Mesenchymal stem cell (in vitro differentiated cells and primary cell): ENCODE data around the gene RTRAF.
A peak's percentile ranks its signal among the peaks of the same experiment; 100 is the strongest.

Experiments
- DNase-seq: peaks from one replicate; pipeline ENCODE4 v3.0.0-alpha.2; 2013
- H2AFZ ChIP-seq: one replicate; pipeline ENCODE4 v1.6.1; 2013; ENCODE audit warnings: low read depth, mild to moderate bottlenecking, control low read depth, inconsistent platforms, low read length, moderate library complexity
- H2AK5ac ChIP-seq: 2 replicates; pipeline ENCODE4 v1.6.1; 2013; ENCODE audit warnings: low read length, moderate library complexity, mild to moderate bottlenecking, inconsistent platforms; ENCODE audit not compliant: severe bottlenecking
- H2BK120ac ChIP-seq: one replicate; pipeline ENCODE4 v1.6.1; 2013; ENCODE audit warnings: low read depth, mild to moderate bottlenecking, inconsistent platforms, low read length, moderate library complexity
- H2BK12ac ChIP-seq, 2 experiments: one replicate each; pipeline ENCODE4 v1.6.1; 2013; ENCODE audit warnings: inconsistent platforms in 2 of 2, low read length in 2 of 2, mild to moderate bottlenecking in 2 of 2, moderate library complexity in 2 of 2, control low read depth in 1 of 2
- H2BK15ac ChIP-seq: one replicate; pipeline ENCODE4 v1.6.1; 2013; ENCODE audit warnings: mild to moderate bottlenecking, low read depth, inconsistent platforms; ENCODE audit not compliant: poor library complexity, severe bottlenecking
- H2BK5ac ChIP-seq: 2 replicates; pipeline ENCODE4 v1.6.1; 2013; ENCODE audit warnings: low read depth, mild to moderate bottlenecking, low read length, control low read depth, inconsistent platforms; ENCODE audit not compliant: poor library complexity, severe bottlenecking
- H3K14ac ChIP-seq, 2 experiments: one replicate each; pipeline ENCODE4 v1.6.1; 2013; ENCODE audit warnings: inconsistent platforms in 2 of 2, low read length in 2 of 2, control low read depth in 1 of 2, mild to moderate bottlenecking in 1 of 2, moderate library complexity in 1 of 2
- H3K18ac ChIP-seq, 2 experiments: one replicate each; pipeline ENCODE4 v1.6.1; 2013; ENCODE audit warnings: inconsistent platforms in 2 of 2, low read length in 2 of 2, control low read depth in 1 of 2, low read depth in 1 of 2, mild to moderate bottlenecking in 1 of 2
- H3K23ac ChIP-seq, 2 experiments: one replicate each; pipeline ENCODE4 v1.6.1; 2013; ENCODE audit warnings: inconsistent platforms in 2 of 2, low read length in 2 of 2, mild to moderate bottlenecking in 2 of 2, moderate library complexity in 2 of 2, control low read depth in 1 of 2
- H3K27ac ChIP-seq: 2 replicates; pipeline ENCODE4 v1.5.1; 2013; ENCODE audit warnings: mild to moderate bottlenecking, moderate library complexity, low read length, control low read depth, inconsistent platforms; ENCODE audit not compliant: poor library complexity, severe bottlenecking
- H3K27me3 ChIP-seq, 2 experiments: 2 replicates each; pipeline versions ENCODE4 v1.6.1 to v1.7.0; 2013; ENCODE audit warnings: low read length in 2 of 2, mild to moderate bottlenecking in 2 of 2, moderate library complexity in 2 of 2, control low read depth in 1 of 2, inconsistent platforms in 1 of 2; ENCODE audit not compliant: control insufficient read depth in 1 of 2, insufficient read depth in 1 of 2
- H3K36me3 ChIP-seq, 2 experiments: 2 replicates each; pipeline versions ENCODE4 v1.6.1 to v1.7.0; 2013; ENCODE audit warnings: low read length in 2 of 2, control low read depth in 1 of 2, inconsistent platforms in 1 of 2, low read depth in 1 of 2, mild to moderate bottlenecking in 1 of 2; ENCODE audit not compliant: insufficient read depth in 2 of 2, control insufficient read depth in 1 of 2
- H3K4ac ChIP-seq, 2 experiments: one replicate each; pipeline ENCODE4 v1.6.1; 2013; ENCODE audit warnings: inconsistent platforms in 2 of 2, low read length in 2 of 2, mild to moderate bottlenecking in 2 of 2, moderate library complexity in 2 of 2, control low read depth in 1 of 2, low read depth in 1 of 2
- H3K4me1 ChIP-seq: 2 replicates; pipeline ENCODE4 v1.6.1; 2013; ENCODE audit warnings: low read depth, low read length, control low read depth; ENCODE audit not compliant: control insufficient read depth, insufficient read depth
- H3K4me2 ChIP-seq: 2 replicates; pipeline ENCODE4 v1.6.1; 2013; ENCODE audit warnings: low read length, mild to moderate bottlenecking, inconsistent platforms; ENCODE audit not compliant: poor library complexity, severe bottlenecking
- H3K4me3 ChIP-seq, 2 experiments: 2 replicates each; pipeline versions ENCODE4 v1.5.1 to v1.7.0; 2013; ENCODE audit warnings: low read length in 2 of 2, mild to moderate bottlenecking in 2 of 2, control low read depth in 1 of 2, low read depth in 1 of 2; ENCODE audit not compliant: insufficient read depth in 1 of 2
- H3K79me1 ChIP-seq: replicated peaks from 2 replicates; pipeline ENCODE4 v1.6.1; 2013; ENCODE audit warnings: mild to moderate bottlenecking, control low read depth, low read length, inconsistent platforms; ENCODE audit not compliant: poor library complexity, severe bottlenecking
- H3K9ac ChIP-seq: 2 replicates; pipeline ENCODE4 v1.7.0; 2013; ENCODE audit warnings: mild to moderate bottlenecking, low read length, moderate library complexity
- H3K9me3 ChIP-seq: 2 replicates; pipeline ENCODE4 v1.7.0; 2013; ENCODE audit warnings: mild to moderate bottlenecking, low read length; ENCODE audit not compliant: control insufficient read depth
- H4K8ac ChIP-seq: one replicate; pipeline ENCODE4 v1.6.1; 2013; ENCODE audit warnings: inconsistent platforms, mild to moderate bottlenecking, low read length, moderate library complexity
- H4K91ac ChIP-seq: one replicate; pipeline ENCODE4 v1.6.1; 2013; ENCODE audit warnings: mild to moderate bottlenecking, low read length, inconsistent platforms
- WGBS: methylation state at CpG from one replicate; pipeline ENCODE4 v1.1.7; 2013; ENCODE audit warnings: mixed read lengths; 5-methylcytosine and 5-hydroxymethylcytosine counted together

Gene RTRAF

GRCh38 chr14:52012635-52013034, 23.3 kb downstream of the RTRAF start:
- no peak overlapping the region for H2BK5ac ChIP-seq
- H3K4me3 ChIP-seq = no peak overlapping the region
- H3K18ac ChIP-seq = no peak overlapping the region
- no peak overlapping the region for H2AK5ac ChIP-seq
- H3K14ac ChIP-seq = no peak overlapping the region
- H4K91ac ChIP-seq = no peak overlapping the region
- no peak overlapping the region for H3K27ac ChIP-seq
- H4K8ac ChIP-seq = no peak overlapping the region
- no peak overlapping the region for H3K4me2 ChIP-seq
- H3K4me1 ChIP-seq = peaks cover 2% of the 10 kb centered on the region
- H3K36me3 ChIP-seq = peaks cover 24 to 79% of the 10 kb centered on the region in 2 experiments
- no peak overlapping the region for H2BK12ac ChIP-seq
- peaks cover 5% of the 10 kb centered on the region for H3K79me1 ChIP-seq
- H3K23ac ChIP-seq = no peak overlapping the region
- H3K9me3 ChIP-seq = no peaks in the 10 kb centered on the region
- peak; percentile 41 for DNase-seq
- no peak overlapping the region for H3K4ac ChIP-seq
- peaks cover 0 to 11% of the 10 kb centered on the region in 2 experiments for H3K27me3 ChIP-seq
- H2AFZ ChIP-seq = no peak overlapping the region
- no peak overlapping the region for H2BK15ac ChIP-seq
- H2BK120ac ChIP-seq = no peak overlapping the region
- 68% methylated on average over 4 of the region's 4 CpGs for WGBS
- peak overlapping the region; percentile 37 for H3K9ac ChIP-seq

GRCh38 chr14:52013984-52014600, 24.7 kb downstream of the RTRAF start:
- H2BK12ac ChIP-seq = peak overlapping the region; percentile 7 to 11
- H2BK15ac ChIP-seq = peak overlapping the region; percentile 54
- no peaks in the 10 kb centered on the region for H3K9me3 ChIP-seq
- peaks cover 19 to 76% of the 10 kb centered on the region in 2 experiments for H3K36me3 ChIP-seq
- H3K27me3 ChIP-seq = peaks cover 0 to 11% of the 10 kb centered on the region in 2 experiments
- DNase-seq = no peak
- H3K18ac ChIP-seq = no peak overlapping the region
- H3K4me2 ChIP-seq = no peak overlapping the region
- H3K14ac ChIP-seq = no peak overlapping the region
- no peak overlapping the region for H3K4ac ChIP-seq
- H3K79me1 ChIP-seq = no peaks in the 10 kb centered on the region
- no peak overlapping the region for H3K27ac ChIP-seq
- H4K8ac ChIP-seq = peak overlapping the region; percentile 7
- H3K4me1 ChIP-seq = peaks cover 2% of the 10 kb centered on the region
- H3K9ac ChIP-seq = no peak overlapping the region
- 92% methylated on average over 3 of the region's 11 CpGs for WGBS
- no peak overlapping the region for H3K4me3 ChIP-seq
- H2BK120ac ChIP-seq = no peak overlapping the region
- peak overlapping the region; percentile 27 for H4K91ac ChIP-seq
- no peak overlapping the region for H2BK5ac ChIP-seq
- no peak overlapping the region for H2AFZ ChIP-seq
- H3K23ac ChIP-seq = no peak overlapping the region
- no peak overlapping the region for H2AK5ac ChIP-seq

- H4K91ac ChIP-seq = no peak overlapping the region
- H3K4me2 ChIP-seq = no peak overlapping the region
- no peaks in the 10 kb centered on the region for H3K79me1 ChIP-seq
- no peak for DNase-seq
- no peak overlapping the region for H2BK5ac ChIP-seq
- H3K4ac ChIP-seq = no peak overlapping the region
- peak overlapping the region in 1 of 2 experiments; percentile 83 for H3K23ac ChIP-seq
- H3K9me3 ChIP-seq = no peaks in the 10 kb centered on the region
- H2BK120ac ChIP-seq = no peak overlapping the region
- WGBS = 80% methylated on average over 15 of the region's 15 CpGs
- H2BK15ac ChIP-seq = peak overlapping the region; percentile 90
- no peak overlapping the region for H3K18ac ChIP-seq
- H3K36me3 ChIP-seq = peaks cover 15 to 77% of the 10 kb centered on the region in 2 experiments
- H4K8ac ChIP-seq = no peak overlapping the region
- H2AK5ac ChIP-seq = no peak overlapping the region
- no peak overlapping the region for H2AFZ ChIP-seq
- peaks cover 2% of the 10 kb centered on the region for H3K4me1 ChIP-seq
- no peak overlapping the region for H2BK12ac ChIP-seq
- H3K27ac ChIP-seq = no peak overlapping the region
- H3K27me3 ChIP-seq = peaks cover 0 to 11% of the 10 kb centered on the region in 2 experiments
- H3K4me3 ChIP-seq = no peak overlapping the region
- no peak overlapping the region for H3K14ac ChIP-seq
- no peak overlapping the region for H3K9ac ChIP-seq
These were observed 25.4 kb downstream of the RTRAF start for GRCh38 chr14:52014601-52015267.

GRCh38 chr14:52015411-52016030, 26.2 kb downstream of the RTRAF start:
- no peak overlapping the region for H3K4me3 ChIP-seq
- H3K14ac ChIP-seq = no peak overlapping the region

More at GRCh38 chr14:52015411-52016030, 26.2 kb downstream of the RTRAF start:
- H3K4me2 ChIP-seq = no peak overlapping the region
- no peak overlapping the region for H2BK5ac ChIP-seq
- H3K18ac ChIP-seq = no peak overlapping the region
- H2BK12ac ChIP-seq = no peak overlapping the region
- H3K27me3 ChIP-seq = peaks cover 0 to 11% of the 10 kb centered on the region in 2 experiments
- H3K4me1 ChIP-seq = peaks cover 2% of the 10 kb centered on the region
- H3K36me3 ChIP-seq = peaks cover 15 to 75% of the 10 kb centered on the region in 2 experiments
- no peak overlapping the region for H3K27ac ChIP-seq
- no peak overlapping the region for H3K9ac ChIP-seq
- H4K91ac ChIP-seq = no peak overlapping the region
- no peaks in the 10 kb centered on the region for H3K79me1 ChIP-seq
- H3K4ac ChIP-seq = no peak overlapping the region
- H2AK5ac ChIP-seq = no peak overlapping the region
- no peak overlapping the region for H3K23ac ChIP-seq
- DNase-seq = no peak
- peak overlapping the region; percentile 19 for H4K8ac ChIP-seq
- H2AFZ ChIP-seq = no peak overlapping the region
- no peaks in the 10 kb centered on the region for H3K9me3 ChIP-seq
- H2BK120ac ChIP-seq = no peak overlapping the region
- 86% methylated on average over 8 of the region's 8 CpGs for WGBS
- no peak overlapping the region for H2BK15ac ChIP-seq
